Coronary artery (tissue), 2 donors: ENCODE measurements around the gene FAXDC2.
A peak's percentile ranks its signal among the peaks of the same experiment; 100 is the strongest.

Experiments used
- DNase-seq: peaks from one replicate; pipeline ENCODE4 v3.0.0-alpha.2; 2017; ENCODE audit warnings: low spot score
- H3K27ac ChIP-seq, 2 donors: fragments of 200-600 bp; sonication (generic); one replicate each; pipeline ENCODE4 v1.5.1; 2016 to 2019
- H3K4me3 ChIP-seq: fragments of 200-600 bp; sonication (generic); 2 replicates; pipeline ENCODE4 v1.5.1; 2016; ENCODE audit warnings: mild to moderate bottlenecking, moderate library complexity
- CTCF ChIP-seq: fragments of 200-600 bp; sonication (generic); IDR thresholded peaks from one replicate; pipeline ENCODE4 v1.5.1; 2019; ENCODE audit warnings: antibody characterized with exemption

The FAXDC2 gene

GRCh38 chr5:154849791-154850201 is 607 bp downstream of the FAXDC2 start:
- no peak for DNase-seq

GRCh38 chr5:154849264-154849785 is 1.1 kb downstream of the FAXDC2 start:
- Histone ChIP-seq H3K27ac (peak overlapping the region; percentile 82 to 96), H3K4me3 (peak overlapping the region; percentile 91)
- no peak for TF ChIP-seq CTCF
- no peak for DNase-seq

More at GRCh38 chr5:154849791-154850201, 607 bp downstream of the FAXDC2 start:
- no peak for TF ChIP-seq CTCF
- peak overlapping the region; percentile 91 for H3K4me3 ChIP-seq
- H3K27ac ChIP-seq: peak overlapping the region; percentile 82 to 96

- Histone ChIP-seq H3K27ac (no peak overlapping the region), H3K4me3 (no peak overlapping the region)
- TF ChIP-seq CTCF: no peak
- peak; percentile 38 for DNase-seq
These were observed 5.6 kb downstream of the FAXDC2 start for GRCh38 chr5:154844809-154845208.

- TF ChIP-seq CTCF: no peak
- DNase-seq: peak; percentile 7
- Histone ChIP-seq H3K27ac (no peak overlapping the region), H3K4me3 (no peak overlapping the region)
These were observed 7.5 kb downstream of the FAXDC2 start for GRCh38 chr5:154842689-154843530.

- no peak for DNase-seq
- H3K4me3 ChIP-seq: no peak overlapping the region
- TF ChIP-seq CTCF: no peak
- H3K27ac ChIP-seq: peak overlapping the region in 1 of 2 donors; percentile 40
These were observed 9.1 kb downstream of the FAXDC2 start for GRCh38 chr5:154841273-154841661.

GRCh38 chr5:154840435-154841272 is 9.7 kb downstream of the FAXDC2 start:
- H3K4me3 ChIP-seq: no peak overlapping the region
- no peak for DNase-seq
- TF ChIP-seq CTCF: no peak
- H3K27ac ChIP-seq: peak overlapping the region in 1 of 2 donors; percentile 40
